IMR-90 (cell line): ENCODE results near the gene CD6.

Experiments
- CEBPB ChIP-seq: IDR thresholded peaks from 2 replicates; pipeline ENCODE4 v1.6.1; 2012; ENCODE audit warnings: low read depth, low read length, improper control_type of control experiment
- CTCF ChIP-seq: conservative IDR thresholded peaks from 2 replicates; pipeline ENCODE4 v1.5.1; 2012; ENCODE audit warnings: mild to moderate bottlenecking, low read depth, low read length, improper control_type of control experiment
- POLR2A ChIP-seq: IDR thresholded peaks from 2 replicates; pipeline ENCODE4 v1.6.1; 2012; ENCODE audit warnings: mild to moderate bottlenecking, low read depth, low read length
- SMC3 ChIP-seq: fragments of 150-350 bp; IDR thresholded peaks from 2 replicates; pipeline ENCODE4 v1.6.1; 2016; ENCODE audit warnings: low read depth, mild to moderate bottlenecking, antibody characterized with exemption, low read length, moderate library complexity

DNA sequence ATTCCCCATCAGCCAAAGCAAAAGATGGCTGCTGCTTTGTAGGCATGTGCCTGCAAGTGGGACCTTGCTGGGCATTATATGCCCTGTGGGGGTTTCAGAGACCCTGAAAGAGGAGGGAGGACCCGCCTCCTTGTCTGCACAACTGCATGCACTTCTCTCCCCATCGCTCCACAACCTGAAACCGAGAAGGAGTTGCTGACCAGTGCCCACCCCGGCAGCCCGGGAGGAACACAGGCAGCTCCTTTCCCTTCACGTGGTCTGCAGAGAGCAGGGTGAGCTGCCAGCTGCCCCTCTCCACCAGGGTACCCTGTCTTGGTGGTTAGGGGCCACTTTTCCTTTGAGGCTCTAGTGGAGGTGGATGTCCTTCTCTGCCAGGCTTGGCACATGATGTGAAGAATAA lies 48.6 kb upstream of the CD6 start:
- no peak for TF ChIP-seq POLR2A
- TF ChIP-seq CTCF = no peak
- TF ChIP-seq CEBPB = no peak
- TF ChIP-seq SMC3 = no peak
